ENCODE results near the gene TTC6.

TTC6 gene

GRCh38 chr14:37623971-37624370 is 28.5 kb downstream of the TTC6 start:
- DNase-seq (ENCODE audit: low read depth) = no peak

GRCh38 chr14:37625597-37626595 is 30.5 kb downstream of the TTC6 start:
- no peak for DNase-seq (ENCODE audit: low read depth)

GRCh38 chr14:37637341-37637740 is 41.9 kb downstream of the TTC6 start:
- DNase-seq (ENCODE audit: low read depth) = no peak

GRCh38 chr14:37638599-37638998 is 43.2 kb downstream of the TTC6 start:
- DNase-seq (ENCODE audit: low read depth) = no peak

GRCh38 chr14:37641117-37641516 is 45.7 kb downstream of the TTC6 start:
- no peak for DNase-seq (ENCODE audit: low read depth)

GRCh38 chr14:37642125-37642524 is 46.7 kb downstream of the TTC6 start:
- no peak for DNase-seq (ENCODE audit: low read depth)

- no peak for DNase-seq (ENCODE audit: low read depth)
Observed at GRCh38 chr14:37643701-37644100, 48.3 kb downstream of the TTC6 start.
